ENCODE data around the gene FBXW9. TPM values are rescaled to one million over a fixed set of nuclear protein-coding genes. Genes with fewer than 3 reads are reported as not detected.

Gene FBXW9
- total and polyA plus RNA-seq, 2 of the 4 experiments (the other 2 are of a cell fraction), result 9.5 to 14.2 TPM

DNA sequence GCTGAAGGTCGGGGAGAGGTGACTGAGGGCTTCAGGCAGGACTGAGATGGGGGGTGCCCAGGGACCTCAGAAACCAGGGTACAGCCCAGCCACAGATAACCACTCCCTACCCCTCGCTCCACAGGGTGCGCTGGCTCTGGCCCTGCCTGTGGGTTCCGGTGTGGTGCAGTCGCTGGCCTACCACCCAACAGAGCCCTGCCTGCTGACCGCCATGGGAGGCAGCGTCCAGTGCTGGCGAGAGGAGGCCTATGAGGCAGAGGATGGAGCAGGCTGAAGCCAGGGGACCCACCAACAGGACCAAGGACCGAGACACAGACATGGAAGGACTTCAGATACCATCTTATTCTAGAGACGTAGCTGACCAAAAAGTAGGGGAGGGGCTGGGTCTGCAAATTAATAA, 21.0 kb downstream of the FBXW9 start:
- Histone ChIP-seq H3K56ac (ENCODE audit: extremely low read depth, insufficient read depth, low read length) (no peak overlapping the region), H4K8ac (ENCODE audit: low read depth in 2 of 2, low read length in 2 of 2) (no peak overlapping the region), H3K9me1 (ENCODE audit: insufficient read depth, low read length) (peaks cover 7% of the 10 kb centered on the region; the same call in 1 of the 2 replicates), H3K4me2 (ENCODE audit: low read depth, low read length) (no peak overlapping the region), H3K18ac (ENCODE audit: low read depth, low read length) (no peak overlapping the region), H3K4me1 (ENCODE audit: control insufficient read depth, insufficient read depth, low read length) (peaks cover 2% of the 10 kb centered on the region), H3K4me3 (ENCODE audit: insufficient read depth, low read depth, low read length) (no peak overlapping the region), H2BK15ac (ENCODE audit: low read depth, low read length) (no peak overlapping the region), H3K27me3 (ENCODE audit: control insufficient read depth, insufficient read depth, low read length) (no peaks in the 10 kb centered on the region), H3K27ac (ENCODE audit: insufficient read depth, low read length) (no peak overlapping the region), H4K20me1 (ENCODE audit: insufficient read depth, low read length) (peaks cover 15% of the 10 kb centered on the region), H3K14ac (replicated peaks; ENCODE audit: low read depth, low read length) (no peak overlapping the region), H2AK5ac (ENCODE audit: low read depth, low read length) (no peak overlapping the region), H3K23ac (ENCODE audit: low read depth, low read length) (no peak overlapping the region), H3K36me3 (ENCODE audit: control insufficient read depth, insufficient read depth, low read length) (peaks cover 53% of the 10 kb centered on the region), H4K5ac (ENCODE audit: low read depth, low read length) (no peak overlapping the region), H3K9ac (ENCODE audit: low read depth, low read length) (no peak overlapping the region), H4K91ac (ENCODE audit: insufficient read depth, low read depth, low read length) (no peak overlapping the region), H3K79me1 (ENCODE audit: low read depth in 1 of 2, low read length in 2 of 2) (peaks cover 17 to 52% of the 10 kb centered on the region in 2 experiments), H2BK120ac (ENCODE audit: low read depth, low read length) (no peak overlapping the region), H2AFZ (replicated peaks; ENCODE audit: low read length, poor library complexity) (no peak overlapping the region), H3K4ac (ENCODE audit: low read depth, low read length) (no peak overlapping the region), H2BK5ac (ENCODE audit: low read depth, low read length, poor library complexity, severe bottlenecking) (no peak overlapping the region), H2AK9ac (replicated peaks; ENCODE audit: low read depth, low read length, poor library complexity) (no peak overlapping the region), H3K9me3 (ENCODE audit: control insufficient read depth, insufficient read depth, low read length) (no peaks in the 10 kb centered on the region), H2BK20ac (ENCODE audit: low read depth, low read length) (no peak overlapping the region)
- ATAC-seq (ENCODE audit: low read depth) (no peak), DNase-seq (no peak)
- BruUV-seq (replicated peaks), result no TSS peak
- CTCF ChIA-PET, result no interaction called here
- in situ Hi-C loops (cut with MboI; ENCODE audit: low sequenced_read_pairs), result no loop called here
- 100% methylated on average over 2 of the region's 10 CpGs; no CpG with 5 or more reads in 1 of the 2 experiments for WGBS, 2 experiments (ENCODE audit: extremely low coverage in 2 of 2, insufficient read length in 1 of 2)
- intact Hi-C loops (cut with micrococcal nuclease), result no loop called here
- dilution Hi-C loops (cut with HindIII; ENCODE audit: low sequenced_read_pairs, unreplicated experiment), result no loop called here
- TF ChIP-seq RFX5 (IDR thresholded peaks at IDR 0.05; ENCODE audit: low read depth, low read length) (no peak), MAFK (IDR thresholded peaks at IDR 0.05; ENCODE audit: low read depth, low read length) (no peak), USF2 (IDR thresholded peaks at IDR 0.05; ENCODE audit: low read depth, low read length) (no peak), MAZ (IDR thresholded peaks at IDR 0.05; ENCODE audit: borderline replicate concordance, low read depth, low read length) (no peak), ELK1 (IDR thresholded peaks at IDR 0.05; ENCODE audit: borderline replicate concordance, low read depth, low read length) (no peak), CTCF (conservative IDR thresholded peaks at IDR 0.05; ENCODE audit: low read depth, low read length) (no peak), BHLHE40 (IDR thresholded peaks at IDR 0.05; ENCODE audit: low read depth, low read length) (no peak), NFE2L2 (IDR thresholded peaks at IDR 0.05; ENCODE audit: low read depth, low read length) (no peak), FOS (IDR thresholded peaks at IDR 0.05; ENCODE audit: low read depth, low read length) (no peak), CEBPB (IDR thresholded peaks at IDR 0.05; ENCODE audit: low read depth, low read length) (no peak), CHD1 (IDR thresholded peaks at IDR 0.05; ENCODE audit: low read depth, low read length) (no peak), SMC3 (IDR thresholded peaks at IDR 0.05; ENCODE audit: low read depth, low read length) (no peak)
- POLR2A ChIA-PET (ENCODE audit: unreplicated experiment), result no interaction called here

Data from IMR-90 (cell line).